ENCODE results near the gene TOP1.

TOP1 gene

DNA sequence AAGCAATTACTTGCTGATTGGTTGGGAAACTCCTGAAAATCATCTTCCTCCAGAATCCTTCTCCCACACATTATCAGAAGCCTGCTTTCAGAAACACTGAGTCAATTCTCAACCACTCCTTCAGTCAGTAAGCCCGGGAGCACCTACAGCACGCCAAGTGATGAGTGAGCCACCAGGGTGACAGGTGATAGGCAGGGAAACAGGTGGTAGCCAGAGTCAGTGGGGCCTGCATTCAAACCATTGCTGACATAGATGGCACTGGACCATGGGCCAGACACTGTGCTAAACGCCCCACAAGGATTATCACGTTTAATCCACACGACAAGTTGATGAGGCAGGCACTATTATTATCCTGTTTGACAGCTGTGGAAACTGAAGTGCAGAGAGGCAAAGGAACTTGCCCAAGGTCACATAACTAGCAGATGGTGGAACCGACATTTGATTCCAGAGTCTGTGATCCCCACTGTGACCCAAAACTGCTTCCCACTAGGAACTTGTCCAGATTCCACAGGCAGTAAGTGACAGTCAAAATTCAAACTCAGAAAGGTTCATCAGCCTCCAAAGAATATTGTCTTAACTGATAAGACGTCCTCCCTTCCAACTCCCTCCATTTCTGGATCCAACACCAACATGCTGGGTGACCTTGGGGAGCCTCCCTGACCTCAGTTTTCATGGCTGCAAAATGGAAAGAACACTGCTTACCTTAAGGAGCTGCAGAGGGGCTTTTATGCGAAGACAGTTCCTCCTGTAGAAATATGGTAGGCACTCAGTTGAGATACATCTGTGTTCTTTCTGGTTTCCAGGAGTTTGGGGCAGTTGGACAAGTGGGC lies 23.9 kb upstream of the TOP1 start:
- FAIRE-seq = no peak

GRCh38 chr20:41005361-41005729 lies 23.3 kb upstream of the TOP1 start:
- FAIRE-seq = no peak

DNA sequence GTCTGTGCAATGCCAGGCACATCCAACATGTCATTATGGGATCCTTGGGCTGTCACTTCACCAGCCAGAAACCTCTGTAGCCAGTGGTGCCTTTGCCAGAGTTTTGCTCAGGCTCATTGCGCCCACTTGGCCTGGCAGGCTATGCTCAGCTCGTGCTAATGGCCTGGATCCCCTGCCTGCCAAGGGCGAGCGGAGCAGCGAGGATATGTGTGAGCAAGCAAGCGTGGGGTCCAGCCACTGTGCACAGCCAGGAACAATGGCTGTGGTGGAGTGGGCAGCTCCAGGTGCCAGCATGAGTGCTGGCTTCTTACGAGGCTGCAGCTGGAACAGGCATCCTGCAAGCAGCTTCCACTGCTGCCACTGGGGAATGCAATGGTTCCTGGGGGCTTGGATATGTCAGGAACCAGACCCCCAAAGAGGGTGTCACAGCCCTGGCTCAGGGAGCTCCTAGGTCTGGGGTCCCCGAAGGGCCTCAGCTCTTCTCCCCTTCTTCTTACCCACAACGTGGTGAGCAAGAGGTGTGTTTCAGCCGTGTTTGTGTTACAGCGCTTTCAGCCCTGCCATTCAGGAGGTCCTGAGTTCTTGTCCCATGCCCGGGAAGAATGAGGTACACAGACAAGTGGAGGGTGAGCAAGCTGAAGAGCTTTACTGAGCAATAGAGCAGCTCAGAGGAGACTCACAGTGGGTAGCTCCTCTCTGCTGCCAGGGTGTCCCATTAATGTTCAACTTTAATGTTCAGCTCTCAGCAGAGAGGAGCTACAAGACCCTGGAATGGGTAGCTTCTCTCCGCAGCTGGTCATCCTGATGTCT lies 22.3 kb upstream of the TOP1 start:
- FAIRE-seq = no peak

DNA sequence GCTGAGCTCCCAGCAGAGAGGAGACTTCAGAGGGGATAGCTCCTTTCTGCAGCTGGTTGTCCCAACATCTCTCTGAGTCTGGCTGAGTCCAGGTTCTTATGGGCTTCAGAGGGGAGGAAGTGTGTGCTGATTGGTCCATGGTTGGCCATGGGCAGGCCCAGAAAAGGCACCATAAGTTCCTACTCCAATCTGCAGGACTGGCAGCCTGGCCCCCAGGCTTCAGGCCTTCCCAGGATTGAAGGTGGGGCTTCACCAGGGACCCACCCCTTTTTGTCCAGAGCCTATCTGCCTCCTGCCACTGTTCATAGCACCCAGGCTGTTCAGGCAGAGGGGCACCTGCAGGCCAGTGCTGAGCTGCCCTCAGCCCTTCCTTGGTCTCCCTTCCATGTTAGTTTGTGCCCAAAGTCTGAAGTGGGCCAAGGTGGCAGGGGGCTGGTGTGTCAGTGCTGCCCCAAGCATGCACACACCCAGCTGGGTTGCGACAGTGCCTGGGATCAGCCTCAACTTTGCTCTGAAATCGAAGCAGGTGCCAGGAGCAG lies 21.6 kb upstream of the TOP1 start:
- no peak for FAIRE-seq

DNA sequence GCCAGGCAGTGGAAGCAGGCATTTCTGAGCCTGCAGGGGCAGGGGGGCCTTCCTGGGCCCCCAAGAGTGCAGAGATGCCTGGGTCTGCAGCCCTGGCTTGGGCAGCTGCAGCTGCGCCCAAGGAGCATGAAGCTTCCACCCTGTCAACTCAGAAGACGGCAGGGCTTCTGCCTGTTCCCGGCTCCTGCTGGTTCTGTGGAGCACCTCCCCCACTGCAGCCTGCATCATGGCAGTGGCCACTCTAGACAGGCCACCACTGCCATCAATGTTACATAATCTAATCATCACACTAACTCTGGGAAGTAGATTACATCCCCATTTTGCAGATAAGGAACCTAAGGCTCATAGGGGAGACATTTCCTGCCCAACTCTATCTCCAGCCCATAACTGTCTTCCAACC lies 21.1 kb upstream of the TOP1 start:
- FAIRE-seq = no peak

DNA sequence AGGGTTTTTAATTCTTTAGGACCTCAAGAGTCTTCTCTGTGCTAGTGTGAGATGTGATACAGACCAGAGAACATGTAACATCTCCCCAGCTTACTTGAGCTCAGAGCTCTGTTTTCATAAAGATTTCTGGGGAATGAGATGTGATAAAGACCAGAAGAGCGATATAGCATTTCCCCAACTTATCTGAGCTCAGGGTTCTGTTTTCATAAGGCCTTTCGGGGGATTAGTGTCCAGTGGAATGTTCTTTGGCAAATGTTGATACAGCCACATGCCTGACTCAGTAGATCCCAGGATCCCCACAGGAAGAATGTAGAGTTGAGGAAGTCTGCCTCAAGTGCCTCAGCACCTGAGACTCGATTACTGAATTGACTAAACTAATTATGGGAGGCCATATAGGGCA lies 18.7 kb upstream of the TOP1 start:
- no peak for FAIRE-seq

DNA sequence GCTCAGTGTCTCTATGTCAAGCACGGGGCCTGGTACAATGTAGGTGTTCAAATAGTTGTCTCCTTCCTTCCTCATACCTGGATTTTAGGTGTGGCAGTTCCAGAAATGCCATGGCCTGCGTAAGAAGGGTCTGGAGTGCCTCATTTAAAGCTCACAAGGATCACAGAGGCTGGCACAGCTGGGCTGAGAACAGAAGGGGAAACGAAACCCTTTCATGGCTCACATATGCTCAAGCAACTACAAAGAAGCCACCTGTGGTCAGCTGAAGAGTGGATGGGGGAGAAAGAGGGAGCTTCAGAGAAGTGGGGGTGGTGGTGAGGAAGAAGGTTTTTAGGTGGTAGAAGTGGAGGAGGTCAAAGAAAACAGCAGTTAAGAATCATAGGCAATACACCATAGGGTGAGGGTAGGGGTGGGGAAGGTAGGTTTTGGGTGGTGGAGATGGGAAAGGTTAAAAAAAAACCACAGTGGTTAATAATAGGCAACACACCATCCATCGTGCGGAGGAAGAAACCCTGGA lies 17.0 kb upstream of the TOP1 start:
- no peak for FAIRE-seq

GRCh38 chr20:41014561-41015088 lies 14.0 kb upstream of the TOP1 start:
- FAIRE-seq = no peak

GRCh38 chr20:41017448-41018042 lies 11.1 kb upstream of the TOP1 start:
- no peak for FAIRE-seq

DNA sequence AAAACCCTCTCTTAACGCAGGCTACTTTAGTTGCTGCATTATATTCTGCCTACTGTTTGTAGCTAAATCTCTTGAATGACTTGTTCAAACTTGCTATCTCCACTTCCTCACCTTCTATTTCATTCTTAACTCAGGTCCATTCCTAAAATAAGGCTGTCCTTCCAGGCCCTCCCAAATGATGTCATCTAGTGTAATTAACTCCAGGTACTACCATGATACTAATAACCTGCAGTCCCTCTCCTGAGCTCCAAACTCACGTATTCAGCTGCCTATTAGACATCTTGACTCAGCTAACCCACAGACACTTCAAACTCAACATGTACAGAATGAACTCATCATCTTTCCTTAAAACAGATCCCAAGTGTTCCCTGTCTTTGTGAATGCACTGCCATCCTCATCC lies 10.5 kb upstream of the TOP1 start:
- FAIRE-seq = no peak

- no peak for FAIRE-seq
Measured at GRCh38 chr20:41023549-41023948, 5.1 kb upstream of the TOP1 start.

DNA sequence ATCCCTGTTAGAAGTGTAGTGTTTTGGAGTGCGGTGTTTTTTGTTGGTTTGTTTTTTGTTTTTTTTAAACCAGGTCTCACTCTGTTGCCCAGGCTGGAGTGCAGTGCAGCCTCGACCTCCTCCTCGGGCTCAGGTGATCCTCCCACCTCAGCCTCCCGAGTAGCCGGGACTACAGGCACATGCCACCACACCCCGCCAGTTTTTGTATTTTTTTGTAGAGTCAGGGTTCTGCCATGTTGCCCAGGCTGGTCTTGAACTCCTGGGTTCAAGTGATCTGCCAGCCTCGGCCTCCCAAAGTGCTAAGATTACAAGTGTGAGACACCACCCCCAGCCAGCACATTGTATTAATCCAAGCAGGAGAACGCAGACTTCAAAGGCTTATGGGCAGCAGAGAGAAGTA lies 1.3 kb upstream of the TOP1 start:
- no peak for FAIRE-seq

DNA sequence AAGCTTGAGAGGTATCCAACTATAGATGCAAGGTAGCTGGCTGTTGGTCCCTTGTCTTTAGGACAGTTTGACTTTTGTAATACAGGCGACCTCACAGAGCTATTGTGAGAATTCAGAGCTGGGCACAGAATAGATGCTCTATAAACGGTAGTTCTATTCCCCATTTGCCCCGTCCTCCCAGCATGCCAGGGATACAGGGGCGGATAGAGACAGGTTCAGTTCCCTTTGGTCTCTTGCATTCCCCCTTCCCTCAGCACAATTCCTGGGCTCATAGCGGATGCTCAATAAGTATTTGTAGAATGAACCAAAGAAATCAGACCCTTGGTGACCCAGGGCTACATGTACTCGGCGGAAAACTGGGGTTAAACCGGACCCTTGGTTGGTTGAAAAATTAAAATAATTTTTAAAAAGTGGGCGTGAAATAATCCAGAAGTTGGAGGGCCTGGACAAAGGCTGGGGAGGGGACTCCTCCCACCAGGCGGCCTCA lies 707 bp upstream of the TOP1 start:
- FAIRE-seq = no peak

GRCh38 chr20:41029150-41029901 lies 704 bp downstream of the TOP1 start:
- no peak for FAIRE-seq

GRCh38 chr20:41030061-41030460 lies 1.4 kb downstream of the TOP1 start:
- FAIRE-seq = no peak

DNA sequence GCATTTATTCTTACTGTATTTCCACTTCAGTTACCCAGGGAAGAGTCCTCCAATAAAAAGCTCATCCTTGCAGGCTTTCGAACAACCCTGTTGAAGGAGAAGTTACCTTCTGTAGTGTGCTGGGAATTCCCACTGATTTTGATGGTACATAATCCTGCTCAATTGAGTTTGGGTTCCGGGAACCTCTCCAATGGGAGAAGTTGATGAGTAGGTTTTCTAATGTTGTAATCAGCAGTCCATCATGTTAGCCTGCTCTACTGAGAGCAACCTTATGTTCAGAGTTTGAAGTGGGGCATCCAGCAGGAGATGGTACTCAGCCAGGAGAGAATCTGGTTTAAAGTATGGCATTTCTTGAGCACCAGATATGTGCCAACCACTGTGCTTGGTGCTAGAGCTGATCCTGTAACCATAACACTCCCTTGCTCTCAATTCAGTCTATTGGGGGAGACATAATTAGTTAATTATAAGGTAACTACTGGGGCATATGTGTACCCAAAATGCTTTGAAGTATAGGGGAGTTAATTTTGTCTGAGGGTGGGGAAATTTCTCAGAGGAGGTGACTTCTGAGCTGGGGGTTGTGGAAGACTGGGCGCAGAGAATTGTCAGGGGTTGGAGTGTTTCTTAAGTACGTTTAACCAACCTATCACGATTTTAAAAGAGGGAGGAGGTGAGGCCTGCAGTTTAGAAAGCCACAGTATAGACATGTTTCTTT lies 2.1 kb downstream of the TOP1 start:
- FAIRE-seq = no peak

DNA sequence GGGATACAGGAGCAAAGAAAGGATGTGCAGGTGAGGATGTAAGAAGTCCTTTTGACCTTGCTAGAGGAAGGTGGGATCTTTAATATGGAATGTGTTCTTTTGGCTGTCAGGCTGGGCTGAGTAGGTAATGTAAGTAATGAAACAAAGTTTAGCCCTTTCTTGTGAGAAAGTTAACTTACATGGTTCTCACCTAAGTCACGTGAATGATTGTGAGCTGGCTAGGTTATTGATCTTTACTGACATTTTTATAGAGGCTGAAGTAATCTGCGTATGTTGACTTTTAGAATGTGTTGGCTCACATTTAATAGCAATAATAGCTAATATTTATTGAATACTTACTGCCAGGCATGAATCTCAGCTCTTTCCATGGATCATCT lies 2.6 kb downstream of the TOP1 start:
- no peak for FAIRE-seq

DNA sequence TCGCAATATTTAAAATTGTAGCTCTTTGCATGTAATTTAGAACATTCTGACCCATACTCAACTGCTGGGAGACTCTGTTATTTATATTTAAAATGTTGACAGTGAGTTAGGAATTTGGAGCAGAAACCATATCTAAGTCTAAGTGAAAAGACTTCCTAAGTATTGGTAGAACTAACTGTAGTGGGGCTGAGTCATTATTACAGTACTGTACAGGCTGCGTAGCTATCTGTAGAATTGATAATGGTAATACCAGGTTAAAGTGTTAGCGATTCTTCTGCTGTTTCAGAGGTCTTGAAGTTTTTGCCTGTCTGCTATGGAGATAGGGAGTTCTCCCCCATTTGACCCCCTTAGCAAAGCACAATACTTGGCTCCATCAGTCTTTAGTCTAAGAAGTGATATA lies 3.6 kb downstream of the TOP1 start:
- no peak for FAIRE-seq

DNA sequence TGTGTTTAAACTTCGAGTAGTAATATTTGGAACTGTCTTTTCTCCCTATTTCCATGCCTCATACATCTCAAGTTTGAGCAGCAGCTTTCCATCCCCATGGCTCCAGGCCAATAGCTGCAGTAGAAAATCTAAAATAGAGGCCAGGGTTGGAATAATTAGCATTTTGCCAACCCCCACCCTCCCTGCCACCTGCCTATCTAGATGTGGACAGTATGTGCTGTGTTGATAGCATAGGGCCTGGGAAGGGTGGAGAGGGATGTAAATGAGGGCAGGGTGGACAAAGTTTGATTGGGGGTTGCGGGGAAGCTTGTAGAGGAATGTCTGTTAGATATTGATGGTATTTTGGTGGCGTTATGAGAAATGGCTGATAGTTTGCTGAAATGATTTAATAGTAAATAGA lies 5.6 kb downstream of the TOP1 start:
- FAIRE-seq = no peak

GRCh38 chr20:41035207-41035606 lies 6.6 kb downstream of the TOP1 start:
- no peak for FAIRE-seq

- FAIRE-seq = no peak
Measured at GRCh38 chr20:41037179-41037578, 8.6 kb downstream of the TOP1 start.
